Measurements from ENCODE around the gene CNPY3.
"Not testable (repeated sequence)": the region's sequence is repeated elsewhere in the genome, so short reads cannot be mapped to it uniquely, and the experiment has no call there.

GRCh38 chr6:42941356-42941755 is 12.1 kb downstream of the CNPY3 start:
- not testable (repeated sequence) for TF ChIP-seq POLR2A (IDR thresholded peaks at IDR 0.05); CTCF (IDR thresholded peaks at IDR 0.05); POLR2AphosphoS5 (IDR thresholded peaks at IDR 0.05); EP300 (IDR thresholded peaks at IDR 0.05; ENCODE audit: low read depth)

Measured in transverse colon (tissue), 4 donors.